Gastrocnemius medialis (tissue), 4 donors: ENCODE measurements around the gene DPYSL4. TPM values are rescaled to one million over a fixed set of nuclear protein-coding genes. Genes with fewer than 3 reads are reported as not detected.
"Not testable (repeated sequence)": the region's sequence is repeated elsewhere in the genome, so short reads cannot be mapped to it uniquely, and the experiment has no call there.

ENCODE experiments used
- ATAC-seq, 2 donors: fragments of 150-250 bp; one replicate each; pipeline ENCODE4 v1.9.1; 2016
- DNase-seq, 2 donors: peaks; one replicate each; pipeline ENCODE4 v3.0.0-alpha.2; 2019
- H3K27ac ChIP-seq, 4 donors: fragments of 200-600 bp; sonication (generic); 1 replicate in 1 of 4; 2 replicates in 3 of 4; pipeline ENCODE4 v1.5.1; 2016 to 2018; ENCODE audit warnings: mild to moderate bottlenecking in 2 of 4, moderate library complexity in 1 of 4
- H3K27me3 ChIP-seq, 3 donors: fragments of 200-600 bp; sonication (generic) in 2 of 3; 1 replicate in 1 of 3; 2 replicates in 2 of 3; pipeline versions ENCODE4 v1.5.1 to v1.6.0; 2016 to 2019; ENCODE audit warnings: mild to moderate bottlenecking in 1 of 3, moderate library complexity in 1 of 3
- H3K36me3 ChIP-seq, 2 donors: fragments of 200-600 bp; sonication (generic) in 1 of 2; one replicate each; pipeline ENCODE4 v1.5.1; 2017 to 2018
- H3K4me1 ChIP-seq, 2 donors: fragments of 200-600 bp; sonication (generic) in 1 of 2; one replicate each; pipeline ENCODE4 v1.5.1; 2016 to 2017; ENCODE audit warnings: mild to moderate bottlenecking in 2 of 2
- H3K4me3 ChIP-seq, 4 donors: fragments of 200-600 bp; sonication (generic) in 3 of 4; 1 replicate in 1 of 4; 2 replicates in 3 of 4; pipeline ENCODE4 v1.5.1; 2016 to 2019; ENCODE audit warnings: mild to moderate bottlenecking in 2 of 4
- H3K9me3 ChIP-seq, 3 donors: fragments of 200-600 bp; sonication (generic) in 2 of 3; 1 replicate in 1 of 3; 2 replicates in 2 of 3; pipeline ENCODE4 v1.5.1; 2016 to 2019
- CTCF ChIP-seq, 5 experiments: fragments of 450-650 bp in 3 of 5; fragments of 200-600 bp in 2 of 5; sonication (generic) in 2 of 5; IDR thresholded peaks in 4 of 5; conservative IDR thresholded peaks in 1 of 5; 1 replicate in 4 of 5; 2 replicates in 1 of 5; pipeline ENCODE4 v1.5.1; 2016 to 2019; ENCODE audit warnings: antibody characterized with exemption in 5 of 5, mild to moderate bottlenecking in 3 of 5, moderate library complexity in 3 of 5
- POLR2A ChIP-seq, 2 donors: fragments of 450-650 bp; IDR thresholded peaks; one replicate each; pipeline ENCODE4 v1.6.1; 2017; ENCODE audit warnings: antibody characterized with exemption in 2 of 2, mild to moderate bottlenecking in 2 of 2, moderate library complexity in 2 of 2
- in situ Hi-C, 4 donors: fragments of 200-750 bp; cut with MboI; loops; one replicate each; pipeline versions ENCODE4 v1.15.0 to v1.8.0; 2017; ENCODE audit warnings: low sequenced_read_pairs in 4 of 4
- intact Hi-C: fragments of 100-400 bp; cut with DNase I; formaldehyde crosslinking; loops from one replicate; pipeline ENCODE4 v1.15.1; 2023; ENCODE audit warnings: low total_unique reads
- total RNA-seq, 4 donors: library from RNA; depleted of rRNA; stranded (reverse); fragments of >200 nt; gene quantifications; one replicate each; pipeline versions ENCODE4 v1.1.0 to v1.2.3, GENCODE V29; 2016

The DPYSL4 gene
- total RNA-seq, 4 donors from 2014 or later = 0.29 to 1.3 (median 0.46) TPM

- H3K4me3 ChIP-seq = no peak overlapping the region
- no peaks in the 10 kb centered on the region for H3K36me3 ChIP-seq
- TF ChIP-seq POLR2A (IDR thresholded peaks at IDR 0.05) (no peak), CTCF (IDR thresholded peaks at IDR 0.05 in 4 of 5, conservative IDR thresholded peaks at IDR 0.05 in 1 of 5) (no peak)
- DNase-seq (no peak), ATAC-seq (no peak)
- no peak overlapping the region for H3K27ac ChIP-seq
- no peaks in the 10 kb centered on the region for H3K9me3 ChIP-seq
- in situ Hi-C loops = loop anchor here in 1 of 4 donors (25.0 kb wide), 1 partner anchor 249 kb away; no protein-coding TSS in a partner anchor
- intact Hi-C loops = no loop called here
- H3K27me3 ChIP-seq = no peaks in the 10 kb centered on the region
- H3K4me1 ChIP-seq = no peaks in the 10 kb centered on the region
These were observed 26.1 kb downstream of the DPYSL4 start for GRCh38 chr10:132212816-132213215.

GRCh38 chr10:132213917-132214316, 27.2 kb downstream of the DPYSL4 start:
- no peak overlapping the region for H3K4me3 ChIP-seq
- intact Hi-C loops = no loop called here
- ATAC-seq (no peak), DNase-seq (no peak)
- no peaks in the 10 kb centered on the region for H3K9me3 ChIP-seq
- H3K4me1 ChIP-seq = no peaks in the 10 kb centered on the region
- in situ Hi-C loops = loop anchor here in 1 of 4 donors (25.0 kb wide), 1 partner anchor 248 kb away; no protein-coding TSS in a partner anchor
- H3K36me3 ChIP-seq = no peaks in the 10 kb centered on the region
- TF ChIP-seq CTCF (IDR thresholded peaks at IDR 0.05 in 4 of 5, conservative IDR thresholded peaks at IDR 0.05 in 1 of 5) (no peak), POLR2A (IDR thresholded peaks at IDR 0.05) (no peak)
- H3K27me3 ChIP-seq = no peaks in the 10 kb centered on the region
- no peak overlapping the region for H3K27ac ChIP-seq

GRCh38 chr10:132216441-132216840, 29.7 kb downstream of the DPYSL4 start:
- H3K27me3 ChIP-seq, H3K9me3 ChIP-seq, H3K27ac ChIP-seq, H3K36me3 ChIP-seq, DNase-seq, H3K4me3 ChIP-seq, ATAC-seq, intact Hi-C loops, H3K4me1 ChIP-seq: not testable (repeated sequence)
- in situ Hi-C loops = loop anchor here in 1 of 4 donors (25.0 kb wide), 1 partner anchor 246 kb away; no protein-coding TSS in a partner anchor

- no peaks in the 10 kb centered on the region for H3K4me1 ChIP-seq
- intact Hi-C loops (no loop called here), in situ Hi-C loops (loop anchor here in 1 of 4 donors (25.0 kb wide), 1 partner anchor 243 kb away; no protein-coding TSS in a partner anchor)
- no peak overlapping the region for H3K4me3 ChIP-seq
- H3K27ac ChIP-seq = no peak overlapping the region
- no peaks in the 10 kb centered on the region for H3K9me3 ChIP-seq
- DNase-seq (no peak), ATAC-seq (no peak)
- H3K36me3 ChIP-seq = no peaks in the 10 kb centered on the region
- no peaks in the 10 kb centered on the region for H3K27me3 ChIP-seq
- TF ChIP-seq POLR2A (IDR thresholded peaks at IDR 0.05) = no peak
- no peak for TF ChIP-seq CTCF (IDR thresholded peaks at IDR 0.05 in 4 of 5, conservative IDR thresholded peaks at IDR 0.05 in 1 of 5)
These were observed 32.7 kb downstream of the DPYSL4 start for GRCh38 chr10:132219486-132219885.

GRCh38 chr10:132220061-132220460, 33.3 kb downstream of the DPYSL4 start:
- ATAC-seq = no peak
- no peak for DNase-seq

GRCh38 chr10:132220996-132221395, 34.2 kb downstream of the DPYSL4 start:
- DNase-seq, ATAC-seq, H3K36me3 ChIP-seq, intact Hi-C loops, H3K4me1 ChIP-seq, H3K9me3 ChIP-seq, H3K27me3 ChIP-seq, H3K4me3 ChIP-seq, H3K27ac ChIP-seq: not testable (repeated sequence)
- in situ Hi-C loops = loop anchor here in 3 of 4 donors (10.0 to 25.0 kb wide), 3 partner anchors 124 to 241 kb away; no protein-coding TSS in a partner anchor

More at GRCh38 chr10:132220061-132220460, 33.3 kb downstream of the DPYSL4 start:
- Histone ChIP-seq H3K4me1 (no peaks in the 10 kb centered on the region), H3K36me3 (no peaks in the 10 kb centered on the region), H3K27ac (no peak overlapping the region), H3K4me3 (no peak overlapping the region), H3K27me3 (no peaks in the 10 kb centered on the region), H3K9me3 (no peaks in the 10 kb centered on the region)
- in situ Hi-C loops = loop anchor here in 3 of 4 donors (10.0 to 25.0 kb wide), 3 partner anchors 125 to 242 kb away; no protein-coding TSS in a partner anchor
- intact Hi-C loops = no loop called here
- TF ChIP-seq CTCF (IDR thresholded peaks at IDR 0.05 in 4 of 5, conservative IDR thresholded peaks at IDR 0.05 in 1 of 5) (no peak), POLR2A (IDR thresholded peaks at IDR 0.05) (no peak)
